WTC11 (cell line): ENCODE data around the gene SERTAD1. TPM values are rescaled to one million over a fixed set of nuclear protein-coding genes. Genes with fewer than 3 reads are reported as not detected.

Source experiments
- ATAC-seq: fragments of 200-7000 bp; cut with Tn5 transposase; 2 replicates; pipeline ENCODE4 v1.10.0; 2021; ENCODE audit warnings: mild to moderate bottlenecking, moderate library complexity
- CTCF ChIA-PET: fragments of 300-600 bp; sonication (Branson Sonifier 250); formaldehyde crosslinking; loops from one replicate; lab custom pipeline; 2021; ENCODE audit warnings: antibody characterized with exemption; lab: Charles Lee
- POLR2A ChIA-PET: fragments of 350-600 bp; sonication (Branson Sonifier 250); formaldehyde crosslinking; loops from one replicate; lab custom pipeline; 2021; ENCODE audit warnings: antibody characterized with exemption; lab: Charles Lee
- DNase-seq: peaks from one replicate; pipeline ENCODE4 v3.0.0; 2021; ENCODE audit warnings: low spot score
- H3K27ac Mint-ChIP-seq: 2 replicates; pipeline ENCODE4 v1.8.0; 2021; ENCODE audit warnings: mixed read lengths
- H3K27me3 Mint-ChIP-seq: 2 replicates; pipeline ENCODE4 v1.8.0; 2021; ENCODE audit warnings: low read depth, mild to moderate bottlenecking, moderate library complexity, mixed read lengths
- H3K36me3 Mint-ChIP-seq: 2 replicates; pipeline ENCODE4 v1.8.0; 2021; ENCODE audit warnings: mixed read lengths
- H3K4me1 Mint-ChIP-seq: 2 replicates; pipeline ENCODE4 v1.8.0; 2022; ENCODE audit warnings: mixed read lengths
- H3K4me3 Mint-ChIP-seq: 2 replicates; pipeline ENCODE4 v1.8.0; 2021; ENCODE audit warnings: mild to moderate bottlenecking, moderate library complexity, mixed read lengths
- H3K9me3 Mint-ChIP-seq: 2 replicates; pipeline ENCODE4 v1.8.0; 2021; ENCODE audit warnings: mixed read lengths
- ATF2 ChIP-seq: sonication (generic); formaldehyde crosslinking; IDR thresholded peaks from 2 replicates; pipeline ENCODE4 v1.8.1; 2022; ENCODE audit warnings: low read depth, missing genetic modification reagents, borderline replicate concordance
- CREB1 ChIP-seq: sonication (generic); formaldehyde crosslinking; IDR thresholded peaks from 2 replicates; pipeline ENCODE4 v1.8.0; 2023; ENCODE audit warnings: mild to moderate bottlenecking, missing genetic modification reagents
- CREM ChIP-seq: sonication (generic); formaldehyde crosslinking; IDR thresholded peaks from 2 replicates; pipeline ENCODE4 v1.8.1; 2022; ENCODE audit warnings: mild to moderate bottlenecking, missing genetic modification reagents, moderate library complexity
- E2F1 ChIP-seq: sonication (generic); formaldehyde crosslinking; IDR thresholded peaks from 2 replicates; pipeline ENCODE4 v1.8.0; 2022; ENCODE audit warnings: mild to moderate bottlenecking, missing genetic modification reagents
- E2F5 ChIP-seq: sonication (generic); formaldehyde crosslinking; IDR thresholded peaks from 2 replicates; pipeline ENCODE4 v1.8.1; 2022; ENCODE audit warnings: mild to moderate bottlenecking, moderate library complexity, missing genetic modification reagents
- EMX1 ChIP-seq: fragments of 250-450 bp; sonication (Bioruptor Pico); IDR thresholded peaks from 2 replicates; pipeline ENCODE4 v1.8.0; 2021; ENCODE audit warnings: mild to moderate bottlenecking
- ESRRA ChIP-seq: sonication (generic); formaldehyde crosslinking; IDR thresholded peaks from 2 replicates; pipeline ENCODE4 v1.8.1; 2022; ENCODE audit warnings: mild to moderate bottlenecking, missing genetic modification reagents, borderline replicate concordance
- FOXP1 ChIP-seq: sonication (generic); formaldehyde crosslinking; IDR thresholded peaks from 2 replicates; pipeline ENCODE4 v1.8.0; 2022; ENCODE audit warnings: missing genetic modification reagents, mild to moderate bottlenecking, moderate library complexity, borderline replicate concordance
- GRHL2 ChIP-seq: fragments of 250-450 bp; sonication (Bioruptor Pico); IDR thresholded peaks from 2 replicates; pipeline ENCODE4 v1.8.0; 2022; ENCODE audit warnings: mild to moderate bottlenecking, moderate library complexity; ENCODE audit not compliant: insufficient replicate concordance, severe bottlenecking
- GTF2I ChIP-seq: fragments of 250-450 bp; sonication (Bioruptor Pico); conservative IDR thresholded peaks from 2 replicates; pipeline ENCODE4 v1.4.0; 2021; ENCODE audit warnings: mild to moderate bottlenecking
- IRF1 ChIP-seq: sonication (generic); formaldehyde crosslinking; IDR thresholded peaks from 2 replicates; pipeline ENCODE4 v1.8.0; 2023; ENCODE audit warnings: missing genetic modification reagents
- JAZF1 ChIP-seq: fragments of 250-450 bp; sonication (Bioruptor Pico); IDR thresholded peaks from 2 replicates; pipeline ENCODE4 v1.9.0; 2021; ENCODE audit warnings: moderate library complexity, mild to moderate bottlenecking, inconsistent platforms
- JUN ChIP-seq: sonication (generic); formaldehyde crosslinking; IDR thresholded peaks from 2 replicates; pipeline ENCODE4 v1.8.0; 2023; ENCODE audit warnings: mild to moderate bottlenecking, missing genetic modification reagents
- MAX ChIP-seq: sonication (generic); formaldehyde crosslinking; IDR thresholded peaks from 2 replicates; pipeline ENCODE4 v1.8.0; 2022; ENCODE audit warnings: mild to moderate bottlenecking, missing genetic modification reagents
- NFATC4 ChIP-seq: fragments of 250-450 bp; sonication (Bioruptor Pico); IDR thresholded peaks from 2 replicates; pipeline ENCODE4 v1.9.0; 2021; ENCODE audit warnings: mild to moderate bottlenecking
- NR1H2 ChIP-seq: sonication (generic); formaldehyde crosslinking; IDR thresholded peaks from 2 replicates; pipeline ENCODE4 v1.9.0; 2021; ENCODE audit warnings: mild to moderate bottlenecking, moderate library complexity, missing genetic modification reagents
- NR2C2 ChIP-seq: sonication (generic); formaldehyde crosslinking; IDR thresholded peaks from 2 replicates; pipeline ENCODE4 v1.8.0; 2022; ENCODE audit warnings: mild to moderate bottlenecking, missing genetic modification reagents
- OVOL2 ChIP-seq: fragments of 250-450 bp; sonication (Bioruptor Pico); IDR thresholded peaks from 2 replicates; pipeline ENCODE4 v1.9.0; 2021; ENCODE audit warnings: mild to moderate bottlenecking, borderline replicate concordance
- RORB ChIP-seq: fragments of 250-450 bp; sonication (Bioruptor Pico); IDR thresholded peaks from 2 replicates; pipeline ENCODE4 v1.9.0; 2021; ENCODE audit warnings: mild to moderate bottlenecking
- SMAD4 ChIP-seq: sonication (generic); formaldehyde crosslinking; IDR thresholded peaks from 2 replicates; pipeline ENCODE4 v1.8.0; 2022; ENCODE audit warnings: mild to moderate bottlenecking, missing genetic modification reagents
- ZBTB21 ChIP-seq: sonication (generic); formaldehyde crosslinking; IDR thresholded peaks from 2 replicates; pipeline ENCODE4 v1.8.1; 2023; ENCODE audit warnings: mild to moderate bottlenecking, missing genetic modification reagents, borderline replicate concordance
- ZNF219 ChIP-seq: sonication (generic); formaldehyde crosslinking; IDR thresholded peaks from 2 replicates; pipeline ENCODE4 v1.8.0; 2023; ENCODE audit warnings: missing genetic modification reagents, mild to moderate bottlenecking, borderline replicate concordance
- ZNF263 ChIP-seq: sonication (generic); formaldehyde crosslinking; IDR thresholded peaks from 2 replicates; pipeline ENCODE4 v1.8.1; 2022; ENCODE audit warnings: low read depth, mild to moderate bottlenecking, moderate library complexity, missing genetic modification reagents
- ZNF281 ChIP-seq: sonication (generic); formaldehyde crosslinking; IDR thresholded peaks from 2 replicates; pipeline ENCODE4 v1.8.0; 2023; ENCODE audit warnings: mild to moderate bottlenecking, missing genetic modification reagents
- ZNF396 ChIP-seq: fragments of 250-450 bp; sonication (Bioruptor Pico); IDR thresholded peaks from 2 replicates; pipeline ENCODE4 v1.8.0; 2021; ENCODE audit warnings: mild to moderate bottlenecking, moderate library complexity, borderline replicate concordance
- ZNF532 ChIP-seq: fragments of 250-450 bp; sonication (Bioruptor Pico); IDR thresholded peaks from 2 replicates; pipeline ENCODE4 v1.9.0; 2021; ENCODE audit warnings: mild to moderate bottlenecking, borderline replicate concordance
- ZNF671 ChIP-seq: fragments of 250-450 bp; sonication (Bioruptor Pico); IDR thresholded peaks from 2 replicates; pipeline ENCODE4 v1.8.0; 2021; ENCODE audit warnings: mild to moderate bottlenecking
- total RNA-seq: library from RNA; stranded (reverse); gene quantifications from 3 replicates; pipeline ENCODE4 v1.2.3, GENCODE V29; 2021

SERTAD1 gene
- total RNA-seq, 1 experiment from 2014 or later, result 6.8 TPM

GRCh38 chr19:40388481-40388880, 37.3 kb downstream of the SERTAD1 start (continued):
- TF ChIP-seq JAZF1 (CRISPR knock-in tag) (no peak), GRHL2 (no peak), IRF1 (CRISPR knock-in tag) (no peak), CREM (no peak), ZNF263 (CRISPR knock-in tag) (no peak), MAX (CRISPR knock-in tag) (no peak), NFATC4 (CRISPR knock-in tag) (no peak), CREB1 (CRISPR knock-in tag) (no peak), FOXP1 (CRISPR knock-in tag) (no peak), NR2C2 (CRISPR knock-in tag) (no peak), NR1H2 (CRISPR knock-in tag) (no peak), ZBTB21 (CRISPR knock-in tag) (no peak), ZNF671 (CRISPR knock-in tag) (no peak), GTF2I (no peak)
- TF ChIP-seq, all 79 proteins: peak for 0

GRCh38 chr19:40387155-40387554, 38.6 kb downstream of the SERTAD1 start:
- no peak overlapping the region for H3K4me3 Mint-ChIP-seq
- H3K27me3 Mint-ChIP-seq, result no peaks in the 10 kb centered on the region
- no peak for DNase-seq
- peaks cover 8% of the 10 kb centered on the region; the same call in 1 of the 2 replicates for H3K4me1 Mint-ChIP-seq
- no peaks in the 10 kb centered on the region for H3K9me3 Mint-ChIP-seq
- H3K36me3 Mint-ChIP-seq, result no peaks in the 10 kb centered on the region
- H3K27ac Mint-ChIP-seq, result no peak overlapping the region
- ChIA-PET CTCF (interaction anchor here (0.8 kb wide), 1 partner anchor 136 kb away, joined by 3 read pairs; no protein-coding TSS in a partner anchor), POLR2A (no interaction called here)
- ATAC-seq, result no peak
- TF ChIP-seq ZNF396 (CRISPR knock-in tag) (no peak), MAX (CRISPR knock-in tag) (no peak), SMAD4 (no peak), OVOL2 (CRISPR knock-in tag) (no peak), ATF2 (CRISPR knock-in tag) (no peak), JUN (CRISPR knock-in tag) (no peak), ZNF532 (CRISPR knock-in tag) (no peak), E2F1 (CRISPR knock-in tag) (no peak), ESRRA (CRISPR knock-in tag) (no peak), ZNF219 (CRISPR knock-in tag) (no peak), NR1H2 (CRISPR knock-in tag) (no peak), E2F5 (CRISPR knock-in tag) (no peak), ZNF281 (CRISPR knock-in tag) (no peak), RORB (CRISPR knock-in tag) (no peak), EMX1 (CRISPR knock-in tag) (no peak)
